ENCODE measurements around the gene SENP1.

Gene SENP1

GRCh38 chr12:48034835-48035805 lies 70.8 kb downstream of the SENP1 start:
- H3K27ac ChIP-seq: no peak overlapping the region
- TF ChIP-seq, protein P1, sequence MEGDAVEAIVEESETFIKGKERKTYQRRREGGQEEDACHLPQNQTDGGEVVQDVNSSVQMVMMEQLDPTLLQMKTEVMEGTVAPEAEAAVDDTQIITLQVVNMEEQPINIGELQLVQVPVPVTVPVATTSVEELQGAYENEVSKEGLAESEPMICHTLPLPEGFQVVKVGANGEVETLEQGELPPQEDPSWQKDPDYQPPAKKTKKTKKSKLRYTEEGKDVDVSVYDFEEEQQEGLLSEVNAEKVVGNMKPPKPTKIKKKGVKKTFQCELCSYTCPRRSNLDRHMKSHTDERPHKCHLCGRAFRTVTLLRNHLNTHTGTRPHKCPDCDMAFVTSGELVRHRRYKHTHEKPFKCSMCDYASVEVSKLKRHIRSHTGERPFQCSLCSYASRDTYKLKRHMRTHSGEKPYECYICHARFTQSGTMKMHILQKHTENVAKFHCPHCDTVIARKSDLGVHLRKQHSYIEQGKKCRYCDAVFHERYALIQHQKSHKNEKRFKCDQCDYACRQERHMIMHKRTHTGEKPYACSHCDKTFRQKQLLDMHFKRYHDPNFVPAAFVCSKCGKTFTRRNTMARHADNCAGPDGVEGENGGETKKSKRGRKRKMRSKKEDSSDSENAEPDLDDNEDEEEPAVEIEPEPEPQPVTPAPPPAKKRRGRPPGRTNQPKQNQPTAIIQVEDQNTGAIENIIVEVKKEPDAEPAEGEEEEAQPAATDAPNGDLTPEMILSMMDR (conservative IDR thresholded peaks at IDR 0.05): no peak
- no peak for TF ChIP-seq ZFX (IDR thresholded peaks at IDR 0.05)

- TF ChIP-seq, protein P1 (conservative IDR thresholded peaks at IDR 0.05): no peak
- TF ChIP-seq ZFX (IDR thresholded peaks at IDR 0.05): no peak
- H3K27ac ChIP-seq: no peak overlapping the region
Observed at GRCh38 chr12:48033451-48033850, 72.4 kb downstream of the SENP1 start.

GRCh38 chr12:48032597-48032996 lies 73.3 kb downstream of the SENP1 start:
- H3K27ac ChIP-seq: no peak overlapping the region
- no peak for TF ChIP-seq ZFX (IDR thresholded peaks at IDR 0.05)
- TF ChIP-seq, protein P1 (conservative IDR thresholded peaks at IDR 0.05): no peak

- no peak for TF ChIP-seq ZFX (IDR thresholded peaks at IDR 0.05)
- TF ChIP-seq, protein P1 (conservative IDR thresholded peaks at IDR 0.05): no peak
- no peak overlapping the region for H3K27ac ChIP-seq
Observed at GRCh38 chr12:48031135-48031960, 74.5 kb downstream of the SENP1 start.

DNA sequence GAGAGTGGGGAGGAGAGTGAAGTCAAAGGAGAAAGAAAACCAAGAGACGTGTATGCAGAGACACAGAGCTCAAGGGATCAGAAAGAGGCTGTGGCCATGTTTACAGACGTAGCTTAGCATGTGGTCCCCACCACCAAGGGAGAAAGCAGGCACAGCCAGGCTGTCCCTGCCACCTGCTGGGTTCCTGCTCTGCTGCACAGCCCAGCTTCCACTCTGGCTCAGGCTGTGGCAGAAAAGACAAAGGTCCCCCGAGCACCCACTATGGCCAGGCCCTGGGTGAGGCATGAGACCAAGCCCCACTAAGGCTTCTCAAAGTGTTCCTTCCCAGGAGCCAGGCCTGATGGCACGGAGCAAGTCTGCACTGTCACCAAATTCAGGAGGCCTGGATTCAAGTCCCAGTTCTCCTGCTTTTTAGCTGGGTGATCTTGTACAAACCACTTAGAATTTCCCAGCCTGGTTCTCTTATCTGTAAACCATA lies 75.7 kb downstream of the SENP1 start:
- TF ChIP-seq, protein P1 (conservative IDR thresholded peaks at IDR 0.05): no peak
- no peak for TF ChIP-seq ZFX (IDR thresholded peaks at IDR 0.05)
- peak overlapping the region; percentile 7; the same call in 1 of the 2 replicates for H3K27ac ChIP-seq

GRCh38 chr12:48029491-48030172 lies 76.2 kb downstream of the SENP1 start:
- TF ChIP-seq, protein P1 (conservative IDR thresholded peaks at IDR 0.05): no peak
- no peak for TF ChIP-seq ZFX (IDR thresholded peaks at IDR 0.05)
- H3K27ac ChIP-seq: peak overlapping the region; percentile 7; the same call in 1 of the 2 replicates
